Fibroblast of peridontal ligament (primary cell): Measurements from ENCODE around the gene KIRREL1.

Source experiments
- DNase-seq: peaks from one replicate; pipeline ENCODE4 v3.0.0-alpha.2; 2010; ENCODE audit errors: extremely low read depth

KIRREL1 gene

GRCh38 chr1:158071138-158071537 lies 77.7 kb downstream of the KIRREL1 start:
- DNase-seq, result no peak

DNA sequence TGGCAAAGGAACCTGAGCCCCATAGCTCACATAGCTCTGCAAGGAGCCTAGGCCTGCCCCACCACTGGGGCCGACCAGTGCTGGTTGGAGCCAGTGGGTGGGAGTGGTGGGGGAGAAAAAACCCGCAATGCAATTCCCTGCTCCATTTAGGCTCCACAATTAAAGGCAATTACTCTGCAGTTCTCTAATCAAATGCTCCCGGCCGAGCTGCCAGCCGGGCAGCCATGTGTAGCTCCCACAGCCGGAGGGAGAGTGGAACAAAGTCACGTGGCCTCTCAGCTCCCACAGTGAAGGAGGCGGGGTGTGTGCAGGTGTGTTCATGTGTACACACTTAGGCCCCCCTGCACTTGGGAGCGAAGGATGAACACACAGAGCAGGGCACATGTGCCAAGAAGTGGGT lies 81.6 kb downstream of the KIRREL1 start:
- DNase-seq, result no peak

DNA sequence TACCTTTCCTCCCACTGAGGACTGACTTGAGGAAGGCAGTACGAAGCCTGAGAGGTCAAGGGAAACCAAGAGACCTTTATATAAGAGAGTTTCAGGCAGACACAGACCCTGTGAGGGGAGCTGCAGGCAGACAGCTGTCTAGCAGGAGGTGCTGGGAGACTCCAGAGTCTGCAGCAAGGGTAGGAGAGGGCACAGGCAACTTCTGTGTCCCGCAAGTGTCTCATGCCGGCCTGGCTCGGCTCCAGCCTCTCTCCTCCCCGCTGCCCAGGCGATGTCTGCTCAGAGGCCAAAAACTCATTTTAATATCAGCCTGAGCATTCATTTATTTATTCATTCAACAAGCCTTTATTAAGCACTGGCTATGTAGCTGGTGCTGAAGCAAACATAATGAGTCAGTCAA lies 83.0 kb downstream of the KIRREL1 start:
- no peak for DNase-seq

GRCh38 chr1:158077411-158078256 lies 84.2 kb downstream of the KIRREL1 start:
- DNase-seq, result no peak

DNA sequence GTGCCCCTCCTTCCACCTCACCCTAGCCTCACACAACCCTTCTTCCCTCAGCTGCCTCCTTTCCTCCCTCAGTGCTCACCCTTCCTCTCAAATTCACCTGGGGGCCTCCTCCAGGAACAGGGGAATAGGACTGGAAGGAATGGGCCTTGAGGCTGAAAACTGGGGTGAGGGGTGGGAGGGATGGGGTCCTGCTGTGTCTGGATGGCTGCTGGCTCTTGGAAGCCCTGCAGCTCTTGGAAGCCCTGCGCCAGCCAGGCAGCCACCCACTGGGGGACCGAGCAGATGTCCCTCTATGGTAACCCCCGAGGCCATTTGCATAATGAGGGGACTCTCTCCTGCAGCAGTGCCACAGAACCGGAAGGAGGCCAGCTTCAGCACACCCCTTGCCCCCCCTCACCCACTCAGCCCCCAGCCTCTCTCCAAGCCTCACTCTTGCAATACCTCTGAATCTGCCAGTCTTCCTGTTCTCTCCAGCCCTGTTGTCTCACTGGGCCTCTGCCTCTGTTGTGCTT lies 85.2 kb downstream of the KIRREL1 start:
- no peak for DNase-seq

DNA sequence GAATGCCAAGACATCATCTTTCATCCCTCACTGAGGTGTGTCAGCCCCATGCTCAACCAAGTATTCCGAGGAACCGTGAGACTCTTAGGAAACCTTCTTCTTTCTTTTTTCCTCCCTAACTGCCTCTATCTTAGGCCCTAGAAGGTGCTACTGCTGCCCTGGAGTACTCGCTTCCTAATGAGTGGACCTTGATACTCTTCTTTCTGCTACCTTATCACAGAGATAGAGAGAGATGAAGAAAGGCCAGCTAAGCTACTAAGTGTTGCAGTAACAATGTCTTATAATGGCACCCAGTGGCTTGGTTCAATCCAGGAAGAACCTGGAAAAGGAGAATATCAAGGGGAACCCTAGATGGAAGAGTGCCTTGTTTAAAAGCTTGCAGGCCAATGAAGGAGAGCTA lies 86.6 kb downstream of the KIRREL1 start:
- no peak for DNase-seq

DNA sequence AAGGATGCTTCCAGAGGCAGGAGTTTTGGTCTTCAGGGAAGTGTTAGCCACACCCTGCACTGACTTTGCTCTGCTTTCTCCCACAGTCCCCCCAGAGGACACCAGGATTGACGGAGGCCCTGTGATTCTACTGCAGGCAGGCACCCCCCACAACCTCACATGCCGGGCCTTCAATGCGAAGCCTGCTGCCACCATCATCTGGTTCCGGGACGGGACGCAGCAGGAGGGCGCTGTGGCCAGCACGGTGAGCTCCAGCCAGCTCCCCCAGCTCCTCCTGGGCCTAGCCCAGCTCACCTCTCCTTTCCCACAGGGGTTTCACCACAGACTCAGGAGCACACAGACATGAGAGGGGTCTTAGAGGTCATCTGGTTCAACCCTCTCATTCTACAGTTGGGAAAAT lies 90.9 kb downstream of the KIRREL1 start:
- no peak for DNase-seq

- DNase-seq, result no peak
Measured at GRCh38 chr1:158084747-158085146, 91.3 kb downstream of the KIRREL1 start.

DNA sequence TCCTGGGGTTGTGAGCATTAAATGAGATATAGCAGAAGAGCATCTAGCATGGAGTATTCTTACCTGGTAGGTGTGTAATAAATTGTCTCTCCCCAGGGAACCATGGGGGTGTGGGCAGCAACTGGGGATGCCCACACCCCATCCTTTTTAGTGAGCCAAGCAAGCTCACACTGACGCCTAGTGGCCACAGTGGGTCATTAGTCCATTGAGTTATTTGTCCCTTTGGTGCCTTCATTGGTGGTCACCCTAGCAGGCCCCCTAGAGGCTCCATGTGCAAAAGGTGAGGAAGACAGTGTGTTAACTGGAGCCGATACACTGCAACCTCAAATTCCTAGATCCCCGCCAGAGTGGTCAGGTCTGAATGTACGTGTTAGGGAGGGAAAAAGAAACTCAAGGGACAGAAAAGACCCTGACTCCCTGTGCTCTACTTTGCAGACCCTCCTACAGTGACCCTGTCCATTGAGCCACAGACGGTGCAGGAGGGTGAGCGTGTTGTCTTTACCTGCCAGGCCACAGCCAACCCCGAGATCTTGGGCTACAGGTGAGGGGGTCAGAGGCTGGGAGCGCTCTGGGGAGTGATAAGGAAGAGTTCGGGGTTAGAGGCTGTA lies 94.0 kb downstream of the KIRREL1 start:
- DNase-seq, result peak; percentile 74

- no peak for DNase-seq
Measured at GRCh38 chr1:158089476-158089875, 96.0 kb downstream of the KIRREL1 start.

GRCh38 chr1:158089925-158090637 lies 96.6 kb downstream of the KIRREL1 start:
- DNase-seq, result no peak

DNA sequence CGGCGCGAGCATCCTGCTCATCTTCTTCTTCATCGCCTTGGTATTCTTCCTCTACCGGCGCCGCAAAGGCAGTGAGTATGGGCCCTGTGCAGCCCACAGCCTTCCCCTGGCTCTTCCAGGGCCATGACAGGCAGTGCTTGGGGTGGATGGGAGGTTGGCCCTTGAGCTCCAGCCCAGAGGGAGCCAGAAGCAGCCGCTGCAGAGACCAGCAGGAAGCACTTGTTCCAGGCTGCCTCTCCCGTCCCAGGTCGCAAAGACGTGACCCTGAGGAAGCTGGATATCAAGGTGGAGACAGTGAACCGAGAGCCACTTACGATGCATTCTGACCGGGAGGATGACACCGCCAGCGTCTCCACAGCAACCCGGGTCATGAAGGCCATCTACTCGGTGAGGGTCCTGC lies 99.9 kb downstream of the KIRREL1 start:
- no peak for DNase-seq

GRCh38 chr1:158094571-158094970 lies 101.1 kb downstream of the KIRREL1 start:
- DNase-seq, result no peak

GRCh38 chr1:158095737-158096335 lies 102.4 kb downstream of the KIRREL1 start:
- DNase-seq, result peak; percentile 17

GRCh38 chr1:158098256-158098655 lies 104.8 kb downstream of the KIRREL1 start:
- no peak for DNase-seq

DNA sequence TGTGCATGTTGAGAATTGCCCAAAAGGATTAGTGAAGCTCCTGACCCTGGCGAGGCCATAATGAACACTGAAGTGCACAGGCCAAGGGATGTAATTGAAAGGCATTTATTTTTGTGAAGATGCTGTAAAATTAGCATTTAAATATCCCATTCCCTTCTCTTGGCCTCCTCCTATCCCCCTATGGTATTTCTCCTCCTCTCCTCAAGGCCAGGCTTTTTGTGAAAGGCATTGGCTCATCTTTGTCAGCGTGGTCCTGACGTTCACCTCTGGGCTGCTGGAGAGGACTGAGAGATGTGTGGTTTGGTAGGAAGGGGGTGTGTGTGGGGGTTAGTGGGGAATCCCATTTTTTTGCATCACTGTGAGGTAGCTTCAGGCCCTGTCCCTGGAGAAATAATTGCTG lies 105.7 kb downstream of the KIRREL1 start:
- no peak for DNase-seq

- DNase-seq, result no peak
Measured at GRCh38 chr1:158100498-158100897, 107.1 kb downstream of the KIRREL1 start.

- no peak for DNase-seq
Measured at GRCh38 chr1:158101455-158101854, 108.0 kb downstream of the KIRREL1 start.

DNA sequence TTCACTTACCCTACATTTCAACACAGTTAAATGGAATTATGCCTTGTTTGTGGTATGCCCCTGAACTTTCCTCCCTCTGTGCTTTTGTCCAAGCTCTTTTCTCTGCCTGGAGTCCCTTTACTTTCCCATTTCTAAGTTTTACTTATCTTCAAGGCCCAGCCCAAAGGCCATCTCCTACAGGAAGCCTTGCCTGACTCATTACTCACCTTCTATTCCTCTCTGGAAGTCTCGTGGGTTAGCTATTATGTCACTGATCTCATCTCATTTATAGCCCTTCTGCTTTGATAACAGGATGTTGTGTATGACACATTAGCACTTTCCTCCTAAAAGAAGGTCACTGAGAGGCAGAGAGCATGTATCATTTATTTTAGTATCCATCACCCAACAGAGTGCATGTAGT lies 108.5 kb downstream of the KIRREL1 start:
- DNase-seq, result no peak

DNA sequence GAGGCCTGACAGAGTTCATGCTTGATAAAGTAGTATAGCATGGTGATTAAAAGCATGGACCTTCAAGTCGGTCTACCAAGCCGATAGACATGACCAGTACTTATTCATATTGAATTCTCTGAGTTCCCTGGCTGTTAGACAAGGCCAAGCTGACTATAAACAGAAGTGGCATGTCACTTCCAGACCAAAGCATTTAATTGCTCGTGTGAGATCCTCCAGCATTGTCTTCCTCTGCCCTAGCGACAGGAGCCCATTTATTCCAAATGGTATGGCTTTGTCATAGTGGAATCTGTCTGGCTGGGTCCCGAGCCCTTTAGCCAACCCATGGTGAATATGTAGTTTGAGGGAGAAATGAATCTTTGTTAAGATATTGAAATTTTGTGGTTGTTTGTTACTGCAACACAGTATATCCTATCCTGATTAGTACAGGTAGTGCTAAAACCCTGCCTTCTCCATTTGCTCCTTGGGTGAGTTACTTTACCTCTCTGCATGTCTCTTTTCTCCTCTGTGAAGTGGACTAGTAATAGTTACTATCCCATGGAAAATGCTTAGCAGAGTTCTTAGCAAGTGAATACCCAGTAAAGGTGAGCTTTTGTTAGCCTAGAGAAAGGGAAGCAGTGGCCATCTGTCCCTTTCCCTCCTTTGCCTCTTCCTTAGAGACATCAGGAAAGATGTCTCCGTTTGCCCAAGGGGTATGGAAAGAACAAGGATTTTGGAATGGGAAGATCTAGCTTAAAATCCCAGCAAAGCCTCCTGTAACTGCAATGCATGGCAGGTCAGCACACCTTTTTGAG lies 109.6 kb downstream of the KIRREL1 start:
- DNase-seq, result no peak

DNA sequence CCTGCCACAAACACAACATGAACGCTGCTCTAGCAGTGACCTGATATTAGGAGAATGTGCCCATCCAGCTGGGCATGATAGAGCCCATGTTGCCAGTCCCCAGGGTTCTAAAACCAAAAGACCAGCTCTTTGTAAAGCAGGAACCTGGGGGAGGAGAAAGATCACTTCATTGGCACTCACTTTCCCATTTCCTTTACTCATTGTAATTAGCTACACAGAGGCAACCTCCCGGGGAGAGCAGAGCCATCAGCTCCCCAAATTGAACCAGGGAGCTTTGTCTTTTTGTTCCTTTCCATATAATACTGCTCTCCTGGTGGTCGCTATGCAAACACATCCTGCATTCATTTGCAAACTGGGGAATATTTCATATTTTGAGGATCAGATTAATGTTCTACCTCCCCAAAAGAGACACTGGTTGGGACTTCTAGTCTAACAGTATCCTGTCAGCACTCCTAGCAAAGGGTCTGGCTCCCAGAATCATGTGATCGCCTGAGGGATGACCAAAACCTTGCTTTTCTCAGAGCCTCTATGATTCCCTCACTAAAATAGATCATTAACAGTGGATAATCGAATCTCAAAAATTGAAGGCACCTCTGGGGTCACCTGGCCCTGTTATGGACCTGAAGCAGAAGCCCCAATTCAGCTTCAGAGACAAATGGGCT lies 110.5 kb downstream of the KIRREL1 start:
- no peak for DNase-seq
